SK-N-SH (cell line): ENCODE data around the gene DOHH. TPM values are rescaled to one million over a fixed set of nuclear protein-coding genes. Genes with fewer than 3 reads are reported as not detected.

Experiments used
- CTCF ChIA-PET: fragments of 300-600, 350-600 bp; formaldehyde crosslinking; extraction: SDS; loops from one replicate; lab custom pipeline; 2021; lab: Yijun Ruan, JAX
- POLR2A ChIA-PET: fragments of 350-600 bp; sonication (Branson Sonifier 250); formaldehyde crosslinking; extraction: SDS; loops from one replicate; lab custom pipeline; 2020; ENCODE audit warnings: antibody characterized with exemption, inconsistent platforms; lab: Yijun Ruan, JAX
- DNase-seq: peaks from one replicate; pipeline ENCODE4 v3.0.0; 2012
- H2AFZ ChIP-seq: fragments of 200-600 bp; sonication (generic); 2 replicates; pipeline ENCODE4 v1.8.1; 2016; ENCODE audit warnings: antibody characterized with exemption, mild to moderate bottlenecking, low read depth
- H3F3A ChIP-seq: fragments of 200-600 bp; sonication (generic); replicated peaks from 2 replicates; pipeline ENCODE3; 2016; ENCODE audit warnings: antibody characterized with exemption, mild to moderate bottlenecking; ENCODE audit not compliant: insufficient read depth
- H3K27ac ChIP-seq, 2 experiments: fragments of 200-500 bp in 1 of 2; fragments of 200-600 bp in 1 of 2; sonication (Bioruptor generic) in 1 of 2; sonication (generic), shearing (Covaris generic) in 1 of 2; 2 replicates each; pipeline versions ENCODE4 v1.5.1 to v1.6.1; 2014 to 2016; ENCODE audit warnings: low read depth in 2 of 2, inconsistent platforms in 1 of 2, low read length in 1 of 2, mild to moderate bottlenecking in 1 of 2, mixed read lengths in 1 of 2
- H3K27me3 ChIP-seq: fragments of 200-600 bp; sonication (generic), shearing (Covaris generic); 2 replicates; pipeline ENCODE4 v1.6.1; 2016; ENCODE audit warnings: mixed run types; ENCODE audit not compliant: insufficient read depth
- H3K36me3 ChIP-seq, 2 experiments: fragments of 200-500 bp in 1 of 2; fragments of 200-600 bp in 1 of 2; sonication (Bioruptor generic) in 1 of 2; sonication (generic) in 1 of 2; replicated peaks in 1 of 2; 2 replicates each; pipeline versions ENCODE3 to v1.5.1; 2014 to 2016; ENCODE audit warnings: low read length in 1 of 2, mild to moderate bottlenecking in 1 of 2; ENCODE audit not compliant: insufficient read depth in 2 of 2, control insufficient read depth in 1 of 2
- H3K4me1 ChIP-seq, 2 experiments: fragments of 200-500 bp in 1 of 2; fragments of 200-600 bp in 1 of 2; sonication (Bioruptor generic) in 1 of 2; sonication (generic), shearing (Covaris generic) in 1 of 2; 2 replicates each; pipeline versions ENCODE4 v1.5.1 to v1.6.1; 2014 to 2016; ENCODE audit warnings: low read depth in 1 of 2, low read length in 1 of 2, mixed run types in 1 of 2; ENCODE audit not compliant: insufficient read depth in 2 of 2, control insufficient read depth in 1 of 2
- H3K4me2 ChIP-seq: fragments of 200-600 bp; sonication (generic), shearing (Covaris generic); 2 replicates; pipeline ENCODE4 v1.6.1; 2017; ENCODE audit warnings: mixed run types
- H3K4me3 ChIP-seq, 2 experiments: fragments of 200-500 bp in 1 of 2; fragments of 200-600 bp in 1 of 2; sonication (Bioruptor generic) in 1 of 2; sonication (generic), shearing (Covaris generic) in 1 of 2; 2 replicates each; pipeline versions ENCODE4 v1.5.1 to v1.8.1; 2014 to 2016; ENCODE audit warnings: low read depth in 2 of 2, inconsistent platforms in 1 of 2, low read length in 1 of 2, mild to moderate bottlenecking in 1 of 2, mixed read lengths in 1 of 2, moderate library complexity in 1 of 2
- H3K79me2 ChIP-seq: fragments of 200-600 bp; sonication (generic); 2 replicates; pipeline ENCODE4 v1.8.1; 2017; ENCODE audit warnings: mild to moderate bottlenecking; ENCODE audit not compliant: insufficient read depth
- H3K9ac ChIP-seq: fragments of 200-600 bp; sonication (generic); 2 replicates; pipeline ENCODE4 v1.6.1; 2017; ENCODE audit warnings: mixed run types
- H3K9me2 ChIP-seq: fragments of 200-600 bp; sonication (generic); 2 replicates; pipeline ENCODE4 v1.6.1; 2017; ENCODE audit warnings: mixed run types
- H3K9me3 ChIP-seq: fragments of 200-600 bp; sonication (generic); 2 replicates; pipeline ENCODE4 v1.6.1; 2017; ENCODE audit warnings: mixed run types, mild to moderate bottlenecking, moderate library complexity
- H4K20me1 ChIP-seq: fragments of 200-600 bp; sonication (generic); 2 replicates; pipeline ENCODE4 v1.6.1; 2017; ENCODE audit warnings: mild to moderate bottlenecking, mixed run types; ENCODE audit not compliant: insufficient read depth
- CHD2 ChIP-seq: fragments of 150-350 bp; IDR thresholded peaks from 2 replicates; pipeline ENCODE4 v1.6.1; 2018; ENCODE audit warnings: low read length; ENCODE audit not compliant: partially characterized antibody
- CTCF ChIP-seq: fragments of 200-600 bp; sonication (generic); IDR thresholded peaks from 2 replicates; pipeline ENCODE4 v1.6.1; 2017; ENCODE audit warnings: antibody characterized with exemption, mild to moderate bottlenecking, moderate library complexity
- ELF1 ChIP-seq: IDR thresholded peaks from 2 replicates; pipeline ENCODE4 v1.4.0; 2012
- EP300 ChIP-seq, 2 experiments: IDR thresholded peaks; 2 replicates each; pipeline versions ENCODE4 v1.4.0 to v1.6.1; 2012; ENCODE audit warnings: borderline replicate concordance in 1 of 2, low read depth in 1 of 2, low read length in 1 of 2
- EZH2phosphoT487 ChIP-seq: fragments of 200-600 bp; sonication (generic); IDR thresholded peaks from 2 replicates; pipeline ENCODE4 v1.6.1; 2017; ENCODE audit warnings: low read depth, mixed run types, mild to moderate bottlenecking, antibody characterized with exemption, moderate library complexity, borderline replicate concordance
- GATA2 ChIP-seq: sonication (generic); formaldehyde crosslinking; IDR thresholded peaks from 2 replicates; pipeline ENCODE4 v1.5.0; 2020; ENCODE audit warnings: mild to moderate bottlenecking, missing genetic modification reagents
- MEF2A ChIP-seq: IDR thresholded peaks from 2 replicates; pipeline ENCODE4 v1.4.0; 2012; ENCODE audit warnings: low read depth, borderline replicate concordance
- NRF1 ChIP-seq: IDR thresholded peaks from 2 replicates; pipeline ENCODE4 v1.6.1; 2012; ENCODE audit warnings: low read depth, mild to moderate bottlenecking, low read length
- POLR2AphosphoS5 ChIP-seq: IDR thresholded peaks from 2 replicates; pipeline ENCODE4 v1.6.1; 2012; ENCODE audit warnings: low read depth, low read length
- RCOR1 ChIP-seq: fragments of 150-350 bp; IDR thresholded peaks from 2 replicates; pipeline ENCODE4 v1.6.1; 2017; ENCODE audit warnings: antibody characterized with exemption, low read length
- RFX5 ChIP-seq: IDR thresholded peaks from 2 replicates; pipeline ENCODE4 v1.6.1; 2012; ENCODE audit warnings: mild to moderate bottlenecking, improper control_type of control experiment, low read length
- RXRA ChIP-seq: IDR thresholded peaks from 2 replicates; pipeline ENCODE4 v1.4.0; 2012; ENCODE audit warnings: low read depth, mild to moderate bottlenecking, borderline replicate concordance
- SIN3A ChIP-seq: IDR thresholded peaks from 2 replicates; pipeline ENCODE4 v1.6.1; 2012; ENCODE audit warnings: low read depth, mild to moderate bottlenecking, low read length, moderate library complexity, borderline replicate concordance
- TEAD4 ChIP-seq: IDR thresholded peaks from 2 replicates; pipeline ENCODE4 v1.4.0; 2012; ENCODE audit warnings: mild to moderate bottlenecking, borderline replicate concordance; ENCODE audit not compliant: insufficient read depth
- USF2 ChIP-seq: fragments of 150-350 bp; IDR thresholded peaks from 2 replicates; pipeline ENCODE4 v1.6.1; 2017; ENCODE audit warnings: antibody characterized with exemption, low read length, low read depth, borderline replicate concordance
- WGBS: methylation state at CpG from one replicate; pipeline ENCODE4 v1.1.6; 2017; ENCODE audit warnings: low lambda C conversion rate; 5-methylcytosine and 5-hydroxymethylcytosine counted together
- polyA plus RNA-seq, 3 experiments: library from polyadenylated mRNA; depleted of rRNA; stranded (reverse); fragments of >200 nt; gene quantifications; 2 replicates each; pipeline ENCODE4 v1.2.3, GENCODE V29; 2012
- TF ChIP-seq, protein P1 (sequence below): IDR thresholded peaks from 2 replicates; pipeline ENCODE4 v1.6.1; 2012; ENCODE audit warnings: mild to moderate bottlenecking, low read depth, low read length, moderate library complexity
- TF ChIP-seq, protein P2 (sequence below): fragments of 150-350 bp; IDR thresholded peaks from 2 replicates; pipeline ENCODE4 v1.6.1; 2016; ENCODE audit warnings: mild to moderate bottlenecking, low read depth, low read length

Gene DOHH
- polyA plus RNA-seq, 1 of the 3 experiments (the other 2 are of a cell fraction): 14.3 TPM

GRCh38 chr19:3522421-3523360 lies 22.2 kb upstream of the DOHH start (continued):
- TF ChIP-seq, protein P1, sequence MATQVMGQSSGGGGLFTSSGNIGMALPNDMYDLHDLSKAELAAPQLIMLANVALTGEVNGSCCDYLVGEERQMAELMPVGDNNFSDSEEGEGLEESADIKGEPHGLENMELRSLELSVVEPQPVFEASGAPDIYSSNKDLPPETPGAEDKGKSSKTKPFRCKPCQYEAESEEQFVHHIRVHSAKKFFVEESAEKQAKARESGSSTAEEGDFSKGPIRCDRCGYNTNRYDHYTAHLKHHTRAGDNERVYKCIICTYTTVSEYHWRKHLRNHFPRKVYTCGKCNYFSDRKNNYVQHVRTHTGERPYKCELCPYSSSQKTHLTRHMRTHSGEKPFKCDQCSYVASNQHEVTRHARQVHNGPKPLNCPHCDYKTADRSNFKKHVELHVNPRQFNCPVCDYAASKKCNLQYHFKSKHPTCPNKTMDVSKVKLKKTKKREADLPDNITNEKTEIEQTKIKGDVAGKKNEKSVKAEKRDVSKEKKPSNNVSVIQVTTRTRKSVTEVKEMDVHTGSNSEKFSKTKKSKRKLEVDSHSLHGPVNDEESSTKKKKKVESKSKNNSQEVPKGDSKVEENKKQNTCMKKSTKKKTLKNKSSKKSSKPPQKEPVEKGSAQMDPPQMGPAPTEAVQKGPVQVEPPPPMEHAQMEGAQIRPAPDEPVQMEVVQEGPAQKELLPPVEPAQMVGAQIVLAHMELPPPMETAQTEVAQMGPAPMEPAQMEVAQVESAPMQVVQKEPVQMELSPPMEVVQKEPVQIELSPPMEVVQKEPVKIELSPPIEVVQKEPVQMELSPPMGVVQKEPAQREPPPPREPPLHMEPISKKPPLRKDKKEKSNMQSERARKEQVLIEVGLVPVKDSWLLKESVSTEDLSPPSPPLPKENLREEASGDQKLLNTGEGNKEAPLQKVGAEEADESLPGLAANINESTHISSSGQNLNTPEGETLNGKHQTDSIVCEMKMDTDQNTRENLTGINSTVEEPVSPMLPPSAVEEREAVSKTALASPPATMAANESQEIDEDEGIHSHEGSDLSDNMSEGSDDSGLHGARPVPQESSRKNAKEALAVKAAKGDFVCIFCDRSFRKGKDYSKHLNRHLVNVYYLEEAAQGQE: no peak
- TF ChIP-seq RCOR1 (no peak), POLR2AphosphoS5 (no peak), MEF2A (no peak)

DNA sequence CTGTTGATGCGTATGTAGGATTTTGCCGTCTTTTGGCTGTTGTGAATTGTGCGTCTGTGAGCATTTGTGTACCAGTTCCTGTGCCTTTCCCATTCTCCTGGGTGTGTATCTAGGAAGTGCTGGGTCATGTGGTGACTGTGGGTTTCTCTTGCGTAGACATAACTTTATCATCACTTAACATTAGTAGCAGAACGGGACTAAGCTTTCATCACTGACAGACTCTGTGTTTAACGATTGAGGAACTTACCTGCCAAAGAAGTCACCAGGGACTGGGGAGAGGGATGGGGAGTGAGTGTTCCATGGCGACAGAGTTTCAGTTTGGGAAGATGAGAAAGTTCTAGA lies 20.6 kb upstream of the DOHH start:
- WGBS: 89% methylated on average over 7 of the region's 7 CpGs
- Histone ChIP-seq H3K27ac (no peak overlapping the region; a peak in 1 of 4 replicates), H3K79me2 (peaks cover 79% of the 10 kb centered on the region), H3F3A (no peaks in the 10 kb centered on the region), H3K9me3 (no peaks in the 10 kb centered on the region), H3K36me3 (peaks cover 7 to 27% of the 10 kb centered on the region in 2 experiments), H2AFZ (no peak overlapping the region), H3K4me3 (no peak overlapping the region), H4K20me1 (peaks cover 73% of the 10 kb centered on the region), H3K4me1 (peaks cover 0 to 20% of the 10 kb centered on the region in 2 experiments; a peak in 1 of 4 replicates), H3K4me2 (no peak overlapping the region), H3K9me2 (no peaks in the 10 kb centered on the region), H3K9ac (no peak overlapping the region), H3K27me3 (no peaks in the 10 kb centered on the region)
- no peak for DNase-seq
- POLR2A ChIA-PET: no interaction called here
- CTCF ChIA-PET: no interaction called here
- TF ChIP-seq EZH2phosphoT487 (no peak), SIN3A (no peak), USF2 (no peak), GATA2 (CRISPR knock-in tag) (no peak), EP300 (IDR thresholded peaks at IDR 0.05; ENCODE audit: borderline replicate concordance in 1 of 2, low read depth in 1 of 2, low read length in 1 of 2) (no peak), RFX5 (no peak), TEAD4 (no peak), RCOR1 (no peak), MEF2A (no peak), RXRA (no peak), CTCF (no peak), NRF1 (no peak), ELF1 (no peak), CHD2 (no peak)
- TF ChIP-seq, protein P2, sequence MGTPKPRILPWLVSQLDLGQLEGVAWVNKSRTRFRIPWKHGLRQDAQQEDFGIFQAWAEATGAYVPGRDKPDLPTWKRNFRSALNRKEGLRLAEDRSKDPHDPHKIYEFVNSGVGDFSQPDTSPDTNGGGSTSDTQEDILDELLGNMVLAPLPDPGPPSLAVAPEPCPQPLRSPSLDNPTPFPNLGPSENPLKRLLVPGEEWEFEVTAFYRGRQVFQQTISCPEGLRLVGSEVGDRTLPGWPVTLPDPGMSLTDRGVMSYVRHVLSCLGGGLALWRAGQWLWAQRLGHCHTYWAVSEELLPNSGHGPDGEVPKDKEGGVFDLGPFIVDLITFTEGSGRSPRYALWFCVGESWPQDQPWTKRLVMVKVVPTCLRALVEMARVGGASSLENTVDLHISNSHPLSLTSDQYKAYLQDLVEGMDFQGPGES: no peak
- TF ChIP-seq, protein P1: no peak
